OCI-LY1 (cell line): ENCODE results near the gene TMEM233.

Source experiments
- H2AFZ ChIP-seq: fragments of 200-600 bp; sonication (generic), shearing (Covaris generic); 2 replicates; pipeline ENCODE4 v1.6.0; 2014; ENCODE audit warnings: antibody characterized with exemption, mild to moderate bottlenecking, low read length
- H3F3A ChIP-seq: fragments of 200-600 bp; sonication (generic), shearing (Covaris generic); 2 replicates; pipeline ENCODE4 v1.6.0; 2014; ENCODE audit warnings: mild to moderate bottlenecking, antibody characterized with exemption, low read length, moderate library complexity; ENCODE audit not compliant: insufficient read depth
- H3K27ac ChIP-seq: fragments of 200-600 bp; sonication (generic); 2 replicates; pipeline ENCODE4 v1.5.1; 2014; ENCODE audit warnings: low read length, mixed run types, mild to moderate bottlenecking, low read depth; ENCODE audit not compliant: poor library complexity, severe bottlenecking
- H3K27me3 ChIP-seq: fragments of 200-600 bp; sonication (generic); 2 replicates; pipeline ENCODE4 v1.6.0; 2014; ENCODE audit warnings: antibody characterized with exemption, mild to moderate bottlenecking, low read length, moderate library complexity; ENCODE audit not compliant: insufficient read depth
- H3K36me3 ChIP-seq: fragments of 200-600 bp; sonication (generic); 2 replicates; pipeline ENCODE4 v1.6.1; 2014; ENCODE audit warnings: mild to moderate bottlenecking, antibody characterized with exemption, low read length, moderate library complexity, mixed read lengths; ENCODE audit not compliant: insufficient read depth
- H3K4me1 ChIP-seq: fragments of 200-600 bp; sonication (generic); 2 replicates; pipeline ENCODE4 v1.5.1; 2014; ENCODE audit warnings: mild to moderate bottlenecking, low read length, moderate library complexity; ENCODE audit not compliant: insufficient read depth, severe bottlenecking
- H3K4me2 ChIP-seq: fragments of 200-600 bp; sonication (generic), shearing (Covaris generic); 2 replicates; pipeline ENCODE4 v1.6.1; 2014; ENCODE audit warnings: low read length
- H3K4me3 ChIP-seq: fragments of 200-600 bp; sonication (generic); 2 replicates; pipeline ENCODE4 v1.5.1; 2014; ENCODE audit warnings: low read length, low read depth, mild to moderate bottlenecking, mixed read lengths; ENCODE audit not compliant: poor library complexity, severe bottlenecking
- H3K79me2 ChIP-seq: fragments of 200-600 bp; shearing (Covaris generic); 2 replicates; pipeline ENCODE4 v1.6.1; 2016; ENCODE audit warnings: mixed run types, low read length, mixed read lengths; ENCODE audit not compliant: insufficient read depth
- H3K9ac ChIP-seq: fragments of 200-600 bp; sonication (generic), shearing (Covaris generic); 2 replicates; pipeline ENCODE4 v1.6.1; 2014; ENCODE audit warnings: mild to moderate bottlenecking, low read length, mixed read lengths
- H3K9me2 ChIP-seq: fragments of 200-600 bp; sonication (generic), shearing (Covaris generic); 2 replicates; pipeline ENCODE4 v1.6.1; 2014; ENCODE audit warnings: low read depth, mild to moderate bottlenecking, low read length, mixed read lengths
- H3K9me3 ChIP-seq: fragments of 200-600 bp; shearing (Covaris generic); 2 replicates; pipeline ENCODE4 v1.6.1; 2014; ENCODE audit warnings: low read length, mixed read lengths
- H4K20me1 ChIP-seq: fragments of 200-600 bp; sonication (generic), shearing (Covaris generic); 2 replicates; pipeline ENCODE4 v1.6.0; 2016; ENCODE audit warnings: mild to moderate bottlenecking, low read length; ENCODE audit not compliant: insufficient read depth
- CTCF ChIP-seq: fragments of 200-600 bp; sonication (generic), shearing (Covaris generic); IDR thresholded peaks from 2 replicates; pipeline ENCODE4 v1.5.1; 2017; ENCODE audit warnings: mild to moderate bottlenecking, antibody characterized with exemption, low read length, moderate library complexity, mixed read lengths
- EZH2 ChIP-seq: fragments of 200-600 bp; sonication (generic), shearing (Covaris generic); IDR thresholded peaks from 2 replicates; pipeline ENCODE4 v1.8.0; 2017; ENCODE audit warnings: borderline replicate concordance, mixed run types, mild to moderate bottlenecking, antibody characterized with exemption, low read length, moderate library complexity, mixed read lengths

TMEM233 gene

GRCh38 chr12:119601877-119602733, 8.5 kb downstream of the TMEM233 start:
- H3K4me1 ChIP-seq = no peaks in the 10 kb centered on the region
- H3K9ac ChIP-seq = no peak overlapping the region
- H3F3A ChIP-seq = no peaks in the 10 kb centered on the region
- no peaks in the 10 kb centered on the region for H3K27me3 ChIP-seq
- H4K20me1 ChIP-seq = no peaks in the 10 kb centered on the region
- TF ChIP-seq EZH2 (no peak), CTCF (no peak)
- H3K27ac ChIP-seq = no peak overlapping the region
- H3K36me3 ChIP-seq = no peaks in the 10 kb centered on the region
- no peak overlapping the region for H2AFZ ChIP-seq
- H3K9me2 ChIP-seq = no peaks in the 10 kb centered on the region
- no peaks in the 10 kb centered on the region for H3K9me3 ChIP-seq
- no peaks in the 10 kb centered on the region for H3K79me2 ChIP-seq
- no peak overlapping the region for H3K4me3 ChIP-seq
- no peak overlapping the region for H3K4me2 ChIP-seq

GRCh38 chr12:119602734-119603094, 9.1 kb downstream of the TMEM233 start:
- Histone ChIP-seq H3K9ac (no peak overlapping the region), H3K4me3 (no peak overlapping the region)

GRCh38 chr12:119603767-119604166, 10.2 kb downstream of the TMEM233 start:
- H3K36me3 ChIP-seq = no peaks in the 10 kb centered on the region
- no peak for TF ChIP-seq CTCF
- TF ChIP-seq EZH2 = no peak
- no peaks in the 10 kb centered on the region for H3F3A ChIP-seq
- no peak overlapping the region for H3K4me3 ChIP-seq
- no peaks in the 10 kb centered on the region for H4K20me1 ChIP-seq
- H3K9me2 ChIP-seq = no peaks in the 10 kb centered on the region
- H2AFZ ChIP-seq = no peak overlapping the region
- H3K79me2 ChIP-seq = no peaks in the 10 kb centered on the region
- no peaks in the 10 kb centered on the region for H3K4me1 ChIP-seq
- no peak overlapping the region for H3K27ac ChIP-seq
- no peaks in the 10 kb centered on the region for H3K9me3 ChIP-seq
- no peak overlapping the region for H3K4me2 ChIP-seq
- no peak overlapping the region for H3K9ac ChIP-seq
- no peaks in the 10 kb centered on the region for H3K27me3 ChIP-seq

More at GRCh38 chr12:119602734-119603094, 9.1 kb downstream of the TMEM233 start:
- Histone ChIP-seq H3K79me2 (no peaks in the 10 kb centered on the region), H3K36me3 (no peaks in the 10 kb centered on the region), H3K27me3 (no peaks in the 10 kb centered on the region), H3K9me2 (no peaks in the 10 kb centered on the region), H3K9me3 (no peaks in the 10 kb centered on the region), H3K4me1 (no peaks in the 10 kb centered on the region), H3K27ac (no peak overlapping the region), H3F3A (no peaks in the 10 kb centered on the region), H3K4me2 (no peak overlapping the region), H2AFZ (no peak overlapping the region), H4K20me1 (no peaks in the 10 kb centered on the region)
- TF ChIP-seq EZH2 = no peak
- TF ChIP-seq CTCF = no peak
